ENCODE results near the gene DISC1.
"Not testable (repeated sequence)": the region's sequence is repeated elsewhere in the genome, so short reads cannot be mapped to it uniquely, and the experiment has no call there.

DNA sequence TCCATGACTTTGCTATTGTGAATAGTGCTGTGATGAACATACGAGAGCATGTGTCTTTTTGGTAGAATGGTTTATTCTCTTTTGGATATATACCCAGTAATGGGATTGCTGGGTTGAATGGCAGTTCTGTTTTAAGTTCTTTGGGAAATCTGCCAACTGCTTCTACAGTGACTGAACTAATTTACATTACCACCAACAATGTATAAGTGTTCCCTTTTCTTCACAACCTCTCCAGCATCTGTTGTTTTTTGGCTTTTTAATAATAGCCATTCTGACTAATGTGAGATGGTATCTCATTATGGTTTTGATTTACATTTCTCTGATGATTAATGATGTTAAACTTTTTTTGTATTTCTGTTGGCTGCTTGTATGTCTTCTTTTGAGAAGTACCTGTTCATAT lies 335.2 kb downstream of the DISC1 start:
- not testable (repeated sequence) for TF ChIP-seq CTCF, POLR2A (IDR thresholded peaks at IDR 0.05)
